Rectal smooth muscle tissue (tissue), 1 donor: Measurements from ENCODE around the gene AHCTF1.

ENCODE experiments used
- H3K27ac ChIP-seq: one replicate; pipeline ENCODE4 v1.7.0; 2013; ENCODE audit warnings: low read depth, low read length, inconsistent platforms
- H3K27me3 ChIP-seq: one replicate; pipeline ENCODE4 v1.7.0; 2013; ENCODE audit warnings: low read length; ENCODE audit not compliant: control insufficient read depth, insufficient read depth
- H3K36me3 ChIP-seq: one replicate; pipeline ENCODE4 v1.7.0; 2013; ENCODE audit warnings: low read length; ENCODE audit not compliant: control insufficient read depth, insufficient read depth
- H3K4me1 ChIP-seq: one replicate; pipeline ENCODE4 v1.7.0; 2013; ENCODE audit warnings: low read length; ENCODE audit not compliant: control insufficient read depth, insufficient read depth
- H3K4me3 ChIP-seq: one replicate; pipeline ENCODE4 v1.7.0; 2013; ENCODE audit warnings: low read length
- H3K9ac ChIP-seq: one replicate; pipeline ENCODE4 v1.7.0; 2013; ENCODE audit warnings: low read length

Gene AHCTF1

GRCh38 chr1:246790833-246791232 is 140.9 kb downstream of the AHCTF1 start:
- Histone ChIP-seq H3K4me3 (no peak overlapping the region), H3K9ac (no peak overlapping the region), H3K4me1 (peaks cover 5% of the 10 kb centered on the region), H3K27me3 (no peaks in the 10 kb centered on the region), H3K27ac (no peak overlapping the region), H3K36me3 (no peaks in the 10 kb centered on the region)

DNA sequence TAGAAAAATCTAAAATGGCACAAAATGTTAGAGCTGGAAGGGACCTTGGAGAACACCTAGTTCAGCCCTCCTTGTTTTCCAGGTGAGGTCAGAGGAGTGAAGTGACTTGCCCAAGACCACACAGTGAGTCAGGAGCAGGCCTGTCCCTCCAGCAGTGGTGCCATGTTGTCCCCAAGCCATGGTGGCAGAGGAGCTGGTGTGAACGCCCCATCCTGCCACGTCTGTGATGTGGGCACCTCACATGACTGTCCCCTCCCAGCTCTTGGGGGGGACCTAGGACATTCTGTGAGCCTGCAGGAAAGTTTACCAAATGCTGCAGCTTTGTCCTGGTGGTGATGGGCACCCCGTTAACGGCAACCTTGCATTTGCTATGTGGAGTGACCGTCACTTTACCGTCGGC is 141.4 kb downstream of the AHCTF1 start:
- no peaks in the 10 kb centered on the region for H3K27me3 ChIP-seq
- no peak overlapping the region for H3K4me3 ChIP-seq
- peaks cover 5% of the 10 kb centered on the region for H3K4me1 ChIP-seq
- no peak overlapping the region for H3K9ac ChIP-seq
- H3K36me3 ChIP-seq = no peaks in the 10 kb centered on the region
- H3K27ac ChIP-seq = no peak overlapping the region

DNA sequence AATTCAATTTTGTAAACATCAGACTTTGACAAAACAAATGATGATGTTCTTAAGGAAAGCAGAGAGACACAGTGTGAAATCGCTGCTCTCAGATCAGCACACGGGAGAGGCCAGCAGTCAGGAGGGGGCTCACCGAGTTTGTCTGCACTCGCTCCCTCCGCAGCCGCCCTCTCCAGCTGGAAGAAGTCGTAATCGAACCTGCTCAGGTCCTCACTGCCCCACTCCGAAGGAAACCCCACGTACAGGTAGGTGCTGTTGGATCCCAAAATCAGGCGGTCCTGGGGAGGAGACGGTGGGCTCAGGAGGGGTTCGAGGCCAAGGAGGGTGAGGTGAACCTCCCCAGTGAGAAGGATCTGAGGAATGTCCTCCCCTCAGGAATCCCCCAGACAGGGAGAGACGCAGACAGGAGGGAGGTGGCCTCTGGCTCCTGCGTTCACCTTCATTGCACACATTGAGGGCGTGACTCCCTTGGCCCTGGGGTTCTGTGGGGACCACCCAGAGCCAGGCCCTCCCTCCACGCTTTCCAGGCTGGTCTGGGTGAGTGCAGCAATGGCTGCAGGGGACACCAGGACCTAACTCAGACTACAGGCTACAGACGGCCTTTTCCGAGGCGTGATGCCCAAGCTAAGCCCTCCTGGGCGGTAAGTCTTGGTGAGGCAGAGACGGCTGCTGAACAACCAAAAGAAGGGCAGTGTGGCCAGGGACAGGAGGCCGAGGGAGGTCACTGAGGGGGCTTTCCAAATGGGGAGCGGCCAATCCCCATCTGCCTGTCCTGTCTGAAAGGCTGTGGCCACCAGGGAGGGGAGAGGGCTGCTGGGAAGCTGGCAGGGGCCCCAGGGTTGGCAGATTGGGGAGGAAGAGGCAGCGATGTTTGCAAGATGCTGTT is 142.1 kb downstream of the AHCTF1 start:
- Histone ChIP-seq H3K27me3 (no peaks in the 10 kb centered on the region), H3K4me3 (no peak overlapping the region), H3K4me1 (peaks cover 5% of the 10 kb centered on the region), H3K36me3 (no peaks in the 10 kb centered on the region), H3K27ac (no peak overlapping the region), H3K9ac (no peak overlapping the region)
